Stimulated activated CD8-positive, alpha-beta memory T cell treated with anti-CD3 and anti-CD28 coated beads, Interleukin-7, amount 100 ng/mL, for 1 hour (primary cell): ENCODE data around the gene SFXN1.

Experiments
- DNase-seq, 2 donors: peaks; one replicate each; pipeline ENCODE4 v3.0.0-alpha.2; 2020; ENCODE audit warnings: low read depth in 2 of 2

SFXN1 gene

DNA sequence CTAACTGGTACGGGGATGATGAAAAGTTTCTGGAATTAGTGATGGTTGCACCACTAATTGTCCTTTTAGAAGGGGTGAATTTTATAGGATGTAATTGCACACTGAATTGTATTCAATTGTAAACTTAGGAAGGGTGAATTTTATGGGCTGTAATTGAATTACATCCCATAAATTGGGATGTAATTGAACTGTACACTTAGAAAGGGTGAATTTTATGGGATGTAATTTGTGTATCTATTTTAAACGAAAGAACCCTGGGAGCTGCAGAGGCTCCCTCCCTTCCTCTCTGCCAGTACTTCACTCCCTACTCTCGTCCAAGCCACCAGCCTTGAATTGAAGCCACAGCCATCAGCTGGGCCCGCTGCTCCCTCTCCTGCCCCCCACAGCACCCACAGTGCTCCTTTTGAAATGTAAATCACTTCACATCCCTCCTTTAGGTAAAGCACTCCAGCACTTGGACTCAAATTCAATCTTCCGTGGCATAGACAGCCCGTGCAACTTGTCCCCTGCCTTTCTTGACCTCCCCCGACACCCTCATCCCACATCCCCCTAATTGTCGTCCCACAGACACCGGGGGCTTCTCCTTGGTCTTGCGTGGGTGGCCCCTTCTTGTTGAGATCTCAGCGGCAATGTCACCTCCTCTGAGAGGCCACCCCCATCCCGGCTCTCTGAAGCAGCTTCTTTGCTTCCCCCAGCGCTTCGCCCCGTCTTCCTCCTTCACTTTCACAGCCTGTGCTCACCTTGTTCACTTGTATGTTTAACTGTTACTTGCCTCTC is 95.3 kb downstream of the SFXN1 start:
- DNase-seq: no peak

- no peak for DNase-seq
These were observed 96.9 kb downstream of the SFXN1 start for GRCh38 chr5:175575301-175575700.

DNA sequence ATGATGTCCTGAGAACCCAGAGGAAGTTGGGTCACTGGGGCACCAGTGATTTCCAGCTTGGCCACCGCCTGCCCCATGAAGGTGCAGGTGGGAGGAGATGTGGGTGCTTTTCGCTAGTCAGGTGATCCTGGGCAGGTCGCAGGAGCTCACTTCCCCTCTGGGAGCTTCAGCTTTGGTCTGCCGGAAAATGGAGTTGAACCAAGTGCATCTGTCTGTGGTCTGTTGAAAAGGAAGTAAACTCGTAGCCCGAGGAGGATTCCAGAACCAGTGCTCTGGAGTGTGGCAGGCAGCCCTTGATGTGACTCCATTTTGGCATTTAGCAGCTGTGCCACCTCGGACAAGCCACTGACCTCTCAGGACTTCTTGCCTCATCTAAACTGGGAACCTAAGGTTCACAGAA is 97.7 kb downstream of the SFXN1 start:
- DNase-seq: no peak

- no peak for DNase-seq
These were observed 98.2 kb downstream of the SFXN1 start for GRCh38 chr5:175576591-175576990.
